GM18907 (cell line): ENCODE data around the gene RNF112.
"Not testable (repeated sequence)": the region's sequence is repeated elsewhere in the genome, so short reads cannot be mapped to it uniquely, and the experiment has no call there.

Experiments
- ATAC-seq: cut with Tn5 transposase; IDR thresholded peaks from one replicate; pipeline ENCODE4 v1.9.1; 2021; ENCODE audit warnings: mild to moderate bottlenecking, moderate library complexity; ENCODE audit not compliant: unreplicated experiment

RNF112 gene

DNA sequence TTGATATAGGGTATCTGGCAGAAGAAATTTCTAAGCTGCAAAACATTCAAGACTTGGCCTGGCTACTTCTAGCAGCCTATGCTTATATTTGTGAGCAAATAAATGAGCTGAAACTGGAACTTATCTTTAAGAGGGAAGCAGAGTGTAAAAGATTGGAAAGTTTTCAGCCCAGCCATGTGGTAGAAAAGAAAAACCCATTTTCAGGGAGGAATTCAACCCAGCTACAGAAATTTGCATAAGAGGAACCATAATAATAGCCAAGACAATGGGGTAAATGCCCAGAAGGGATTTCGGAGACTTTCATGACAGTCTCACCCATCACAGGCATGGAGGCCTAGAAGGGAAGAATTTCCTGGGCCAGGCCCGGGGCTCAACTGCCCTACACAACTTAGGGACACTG lies 31.7 kb downstream of the RNF112 start:
- ATAC-seq, result no peak

DNA sequence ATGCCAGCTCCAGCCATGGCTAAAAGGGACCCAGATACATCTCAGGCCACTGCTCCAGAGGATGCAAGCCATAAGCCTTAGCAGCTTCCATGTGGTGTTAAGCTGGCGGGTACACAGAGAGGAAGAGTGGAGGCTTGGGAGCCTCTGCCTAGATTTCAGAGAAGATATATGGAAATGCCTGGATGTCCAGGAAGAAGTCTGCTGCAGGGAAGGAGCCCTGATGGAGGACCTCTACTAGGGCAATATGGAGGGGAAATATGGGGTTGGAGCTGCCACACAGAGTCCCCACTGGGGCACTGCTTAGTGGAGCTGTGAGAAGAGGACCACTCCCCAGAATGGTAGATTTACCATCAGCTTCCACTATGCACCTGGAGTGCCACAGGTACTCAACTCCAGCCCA lies 32.1 kb downstream of the RNF112 start:
- no peak for ATAC-seq

DNA sequence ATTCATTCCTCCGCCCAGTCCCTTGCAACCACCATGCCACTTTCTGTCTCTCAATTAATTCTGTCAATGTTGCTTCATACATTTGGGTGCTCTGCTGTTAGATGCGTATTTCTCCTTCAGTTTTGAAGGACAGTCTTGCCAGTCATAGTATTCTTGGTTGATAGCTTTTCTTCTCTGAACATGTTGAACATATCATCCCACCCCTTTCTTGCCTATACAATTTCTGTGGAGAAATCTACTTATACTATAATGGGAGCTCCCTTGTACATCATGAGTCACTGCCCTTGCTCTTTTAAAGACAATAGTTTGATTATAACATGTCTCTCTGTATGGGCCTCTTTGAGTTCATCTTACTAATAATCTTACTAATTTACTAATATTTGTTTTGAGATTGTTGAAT lies 34.1 kb downstream of the RNF112 start:
- ATAC-seq, result no peak

DNA sequence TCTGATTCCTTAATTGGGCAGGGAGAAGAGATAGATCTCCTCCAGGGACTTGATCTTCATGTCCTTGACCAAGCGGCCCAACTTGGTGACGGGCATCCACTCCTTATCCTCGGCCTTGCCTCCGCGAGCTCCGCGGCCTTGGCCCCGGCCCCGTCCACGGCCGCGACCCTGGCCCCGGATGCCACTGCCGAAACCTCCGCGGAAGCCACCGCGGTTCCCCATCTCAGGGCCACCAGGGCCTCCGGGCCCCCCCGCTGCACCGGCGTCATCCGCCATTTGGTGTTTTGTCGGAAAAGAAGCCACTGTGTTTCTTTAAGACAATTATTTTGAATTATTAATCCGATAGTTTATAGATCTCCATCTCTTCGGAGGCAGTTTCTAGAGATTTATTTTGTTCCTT lies 35.5 kb downstream of the RNF112 start:
- not testable (repeated sequence) for ATAC-seq

DNA sequence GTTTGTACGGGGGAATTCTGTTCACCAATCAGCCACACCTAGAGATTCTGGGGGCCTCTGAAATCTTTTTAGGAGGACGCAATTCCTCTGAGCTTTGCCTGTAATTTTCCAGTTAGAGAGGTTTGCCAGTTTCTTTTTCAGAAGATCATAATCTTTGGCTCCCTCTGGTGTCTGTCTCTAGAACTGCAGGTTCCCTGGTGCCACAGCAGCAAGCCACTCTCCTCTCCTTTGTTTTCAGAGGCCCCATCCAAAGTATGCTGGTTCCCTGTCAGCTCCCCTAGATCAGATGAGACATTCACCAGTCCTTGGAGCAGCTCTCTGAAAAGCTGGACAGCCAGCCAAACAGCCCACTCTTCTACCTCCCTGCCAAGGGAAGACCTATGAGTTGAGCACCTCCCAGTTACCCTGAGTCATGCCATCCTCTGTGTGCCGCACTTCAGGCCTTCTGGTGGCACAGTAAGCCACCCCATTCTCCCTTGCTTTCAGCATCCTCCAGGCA lies 36.1 kb downstream of the RNF112 start:
- ATAC-seq, result no peak

DNA sequence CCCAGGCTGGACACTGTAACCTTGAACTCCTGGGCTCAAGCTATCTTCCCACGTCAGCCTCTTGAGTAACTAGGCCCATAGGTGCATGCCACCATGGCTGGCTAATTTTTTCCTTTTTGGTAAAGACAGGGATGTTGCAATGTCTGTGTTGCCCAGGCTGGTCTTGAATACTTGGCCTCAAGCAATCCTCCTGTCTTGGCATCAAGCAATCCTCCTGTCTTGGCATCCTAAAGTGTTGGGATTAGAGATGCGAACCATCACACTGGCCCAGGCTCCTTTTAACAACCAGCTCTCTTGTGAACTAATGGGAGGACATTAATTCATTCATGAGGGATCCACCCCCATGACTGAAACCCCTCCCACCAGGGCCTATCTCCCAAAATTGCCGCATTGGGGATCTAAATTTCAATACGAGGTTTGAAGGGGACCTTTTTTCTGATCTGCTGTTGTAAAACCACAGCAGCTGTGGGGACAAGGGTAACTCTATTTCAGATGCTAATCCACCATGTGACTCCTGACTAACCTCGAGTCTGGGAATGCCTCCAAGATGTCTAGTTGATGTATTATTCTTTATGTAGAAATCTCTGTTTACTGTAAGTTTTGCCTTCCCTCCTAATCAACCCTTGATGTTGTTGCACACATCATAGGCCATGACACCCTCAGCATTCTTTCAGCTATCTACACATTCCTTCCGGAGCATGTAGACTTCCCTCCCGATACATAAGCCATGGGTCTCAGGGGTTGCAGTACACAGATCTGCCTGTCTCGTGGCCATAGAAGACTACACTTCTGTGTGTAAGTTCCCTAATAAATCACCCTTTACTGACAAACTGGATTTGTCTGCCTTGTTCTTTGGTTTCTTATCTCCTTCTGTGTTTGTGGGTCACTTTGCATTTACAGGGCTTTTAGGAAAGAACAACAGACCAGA lies 37.6 kb downstream of the RNF112 start:
- ATAC-seq, result no peak

DNA sequence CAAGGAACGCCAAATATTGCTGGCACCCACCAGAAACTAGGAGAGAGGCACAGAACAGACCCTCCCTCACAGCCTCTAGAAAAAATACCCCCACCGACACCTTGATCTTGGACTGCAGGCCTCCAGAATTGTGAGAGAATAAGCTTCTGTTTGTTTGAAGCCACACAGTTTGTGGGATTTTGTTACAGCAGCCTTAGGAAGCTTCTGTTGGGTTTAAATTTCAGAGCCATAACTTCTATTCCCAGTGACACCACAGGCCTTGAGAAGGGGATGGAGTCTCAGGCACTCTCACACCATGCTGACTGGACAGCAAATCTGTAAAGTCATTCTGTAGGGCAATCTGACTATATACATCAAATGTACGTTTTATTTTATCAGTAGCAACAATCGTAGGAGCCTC lies 38.6 kb downstream of the RNF112 start:
- ATAC-seq, result no peak

DNA sequence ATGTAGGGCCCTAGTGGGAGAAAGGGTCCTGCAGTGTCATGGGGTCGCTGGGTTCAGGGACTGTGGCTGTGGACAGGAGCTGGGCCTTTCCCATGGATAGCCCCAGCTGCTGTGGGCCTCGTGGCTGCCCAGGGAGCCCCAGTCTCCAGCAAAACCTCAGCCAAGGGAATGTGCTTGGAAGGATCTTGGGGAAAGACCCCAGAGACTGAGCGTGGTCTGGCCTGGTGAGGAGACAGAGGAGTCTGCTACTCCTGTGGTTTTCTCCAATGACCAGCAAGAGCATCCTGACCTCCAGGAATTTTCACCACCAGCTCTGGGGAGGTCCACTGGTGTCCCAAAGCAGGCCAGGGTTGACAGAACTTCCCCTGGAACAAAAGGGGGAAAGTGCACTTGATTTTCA lies 42.3 kb downstream of the RNF112 start:
- no peak for ATAC-seq

DNA sequence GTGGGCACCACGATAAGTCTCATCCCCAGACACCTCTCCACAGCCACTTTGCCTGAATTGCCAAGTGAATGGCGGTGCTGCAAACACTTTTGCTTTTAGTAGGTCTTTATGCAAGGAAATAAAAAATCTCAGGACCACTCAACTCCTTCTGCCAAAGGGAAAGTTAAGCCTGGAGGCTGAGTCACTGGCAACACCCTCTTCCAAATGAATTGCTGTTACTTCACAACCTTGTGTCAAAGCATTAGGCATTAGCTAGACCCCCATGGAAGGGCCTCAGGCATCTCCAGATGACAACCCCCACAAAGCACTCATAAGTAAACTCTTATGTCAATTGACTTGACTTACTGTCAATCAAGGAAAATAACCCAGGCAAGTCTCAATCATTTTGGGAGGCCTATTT lies 43.0 kb downstream of the RNF112 start:
- ATAC-seq, result no peak

DNA sequence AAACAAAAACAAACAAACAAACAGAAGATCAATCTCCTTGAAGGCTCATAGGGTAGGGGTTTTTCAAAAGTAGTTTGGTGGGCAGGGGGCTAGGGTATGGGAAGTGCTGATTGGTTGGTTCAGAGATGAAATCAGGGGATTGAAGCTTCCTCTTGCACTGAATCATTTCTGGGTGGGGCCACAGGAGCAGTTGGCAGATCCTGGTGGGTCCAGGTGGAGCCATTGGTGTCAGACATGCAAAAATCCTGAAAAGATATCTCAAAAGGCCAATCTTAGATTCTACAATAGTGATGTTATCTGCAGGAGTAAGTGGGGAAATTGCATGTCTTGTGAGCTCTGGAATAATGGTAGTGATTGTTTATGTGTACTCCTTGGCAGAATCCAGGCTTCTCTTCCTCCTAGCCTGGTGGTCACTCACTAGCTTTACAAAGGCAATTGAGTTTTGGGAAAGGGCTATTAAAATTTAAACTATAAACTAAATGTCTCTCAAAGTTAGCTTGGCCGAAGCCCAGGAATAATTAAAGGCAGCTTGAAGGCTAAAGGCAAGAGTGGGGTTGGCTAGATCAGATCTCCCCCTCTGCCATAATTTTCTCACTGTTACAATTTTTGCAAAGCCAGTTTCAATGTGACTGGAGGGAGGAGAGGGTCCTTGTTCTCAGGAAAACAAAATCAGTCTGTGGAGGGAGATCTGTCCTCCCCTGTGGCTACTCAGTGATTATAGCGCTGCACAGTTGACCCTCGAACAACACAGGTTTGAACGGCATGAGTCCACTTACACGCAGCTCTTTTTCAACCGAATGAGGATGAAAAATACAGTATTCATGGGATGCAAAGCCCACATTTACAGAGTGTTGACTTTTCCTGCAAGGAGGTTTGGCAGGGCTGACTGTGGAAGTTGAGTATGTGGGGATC lies 45.2 kb downstream of the RNF112 start:
- no peak for ATAC-seq

DNA sequence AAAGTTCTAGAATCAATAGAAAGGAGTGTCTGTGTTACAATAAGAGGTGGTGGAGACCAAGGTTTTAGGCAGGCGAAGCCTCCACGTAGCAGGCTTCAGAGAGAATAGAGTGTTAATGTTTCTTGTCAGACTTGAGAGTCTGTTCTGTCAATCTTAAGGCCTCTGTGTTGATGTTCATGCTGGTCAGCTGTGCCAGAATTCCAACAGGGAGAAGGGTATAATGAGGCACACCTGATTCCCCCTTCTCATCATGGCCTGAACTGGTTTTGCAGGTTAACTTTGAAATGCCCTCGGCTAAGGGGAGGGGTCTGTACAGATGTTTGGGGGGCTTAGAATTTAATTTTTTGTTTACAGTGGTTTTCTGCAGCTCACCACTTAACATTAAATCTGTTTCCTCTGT lies 46.0 kb downstream of the RNF112 start:
- no peak for ATAC-seq

DNA sequence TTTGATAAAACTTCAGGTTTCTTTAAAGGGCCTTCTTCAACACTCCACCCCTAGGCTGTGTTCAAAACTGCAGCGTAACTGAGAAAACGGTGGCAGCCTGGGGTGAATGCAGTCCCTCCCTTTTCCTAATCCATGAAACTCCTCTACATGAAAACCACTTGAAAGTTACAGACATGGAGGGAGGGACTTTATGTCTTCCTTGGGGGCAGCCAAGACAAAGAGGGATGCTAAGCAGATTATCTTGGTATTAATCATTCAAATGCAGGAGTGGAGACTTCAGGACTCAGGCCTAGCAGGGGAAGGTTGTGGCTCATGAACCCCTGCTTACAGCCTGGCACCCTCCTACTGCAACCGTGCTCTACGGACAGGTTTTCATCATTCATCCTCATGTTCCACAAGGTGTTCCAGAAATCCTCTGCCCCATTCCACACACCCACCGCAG lies 46.8 kb downstream of the RNF112 start:
- ATAC-seq, result no peak

DNA sequence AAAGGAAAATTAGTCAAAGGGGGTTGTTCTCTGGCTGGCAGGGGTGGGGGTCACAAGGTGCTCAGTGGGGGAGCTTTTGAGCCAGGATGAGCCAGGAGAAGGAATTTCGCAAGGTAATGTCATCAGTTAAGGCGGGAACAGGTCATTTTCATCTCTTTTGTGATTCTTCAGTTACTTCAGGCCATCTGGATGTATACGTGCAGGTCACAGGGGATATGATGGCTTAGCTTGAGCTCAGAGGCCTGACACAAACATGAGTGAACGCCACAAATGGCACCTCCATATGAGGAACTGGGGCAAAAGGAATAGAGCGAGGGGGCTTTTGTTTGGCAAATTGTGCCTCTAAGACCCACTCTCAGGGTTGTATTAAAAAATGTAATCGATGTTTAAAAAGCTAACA lies 47.4 kb downstream of the RNF112 start:
- not testable (repeated sequence) for ATAC-seq

DNA sequence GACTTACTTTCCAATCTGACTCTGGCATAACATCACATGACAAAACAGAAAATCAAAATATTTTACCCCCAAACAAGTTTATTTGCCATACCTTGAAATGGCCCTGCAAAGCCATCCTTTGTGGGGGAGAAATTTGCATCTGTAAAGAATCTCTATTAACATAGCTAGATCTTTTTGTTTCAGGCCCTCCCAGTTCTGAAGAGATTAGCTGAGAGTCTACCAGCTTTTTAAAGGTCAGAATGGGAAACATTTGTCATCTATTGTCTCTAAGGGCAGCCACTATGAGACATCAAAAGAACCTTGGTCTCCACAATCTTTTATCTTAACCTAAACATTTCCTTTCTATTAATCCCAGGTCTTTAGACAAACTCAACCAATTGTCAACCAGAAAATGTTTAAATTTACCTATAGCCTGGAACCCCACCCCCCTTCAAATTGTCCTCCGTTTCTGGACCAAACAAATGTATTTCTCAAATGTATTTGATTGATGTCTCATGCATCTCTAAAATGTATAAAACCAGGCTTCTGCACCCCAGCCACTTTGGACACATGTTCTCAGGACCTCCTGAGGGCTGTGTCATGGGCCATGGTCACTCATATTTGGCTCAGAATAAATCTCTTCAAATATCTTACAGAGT lies 48.1 kb downstream of the RNF112 start:
- ATAC-seq, result not testable (repeated sequence)

DNA sequence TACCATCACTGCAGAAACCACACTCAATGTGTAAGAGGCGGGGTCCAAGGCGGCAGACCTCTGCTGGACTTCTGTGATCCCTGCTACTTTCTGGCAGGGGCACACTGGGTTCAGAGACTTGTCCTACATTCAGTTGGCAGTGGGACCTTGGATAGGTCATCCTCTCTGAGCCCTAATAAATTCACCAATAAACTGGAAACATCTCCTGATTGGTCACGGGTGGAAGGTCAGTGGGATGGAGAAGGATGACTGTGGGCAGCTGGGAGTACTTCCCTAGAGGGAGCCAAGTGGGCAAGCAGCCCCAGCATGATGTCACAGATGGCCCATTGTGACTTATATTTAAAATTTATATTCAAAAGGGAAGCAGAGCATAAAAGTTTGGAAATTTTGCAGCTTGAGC lies 49.7 kb downstream of the RNF112 start:
- ATAC-seq, result no peak

DNA sequence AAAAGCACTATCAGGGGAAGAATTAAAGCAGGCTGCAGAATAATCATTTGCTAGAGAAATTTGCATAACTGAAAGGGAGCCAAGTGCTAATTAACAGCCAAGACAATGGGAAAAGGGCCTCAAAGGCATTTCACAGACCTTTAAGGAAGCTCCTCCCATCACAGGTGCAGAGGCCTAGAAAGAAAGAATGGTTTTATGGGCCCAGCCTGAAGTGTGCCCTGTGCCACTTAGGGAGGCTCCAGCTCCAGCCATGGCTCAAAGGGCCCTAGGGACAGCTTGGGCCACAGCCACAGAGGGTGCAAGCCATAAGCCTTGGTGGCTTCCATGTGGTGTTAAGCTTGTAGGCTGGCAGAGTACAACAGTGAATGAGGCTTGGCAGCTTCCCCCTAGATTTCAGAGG lies 50.1 kb downstream of the RNF112 start:
- ATAC-seq, result no peak

DNA sequence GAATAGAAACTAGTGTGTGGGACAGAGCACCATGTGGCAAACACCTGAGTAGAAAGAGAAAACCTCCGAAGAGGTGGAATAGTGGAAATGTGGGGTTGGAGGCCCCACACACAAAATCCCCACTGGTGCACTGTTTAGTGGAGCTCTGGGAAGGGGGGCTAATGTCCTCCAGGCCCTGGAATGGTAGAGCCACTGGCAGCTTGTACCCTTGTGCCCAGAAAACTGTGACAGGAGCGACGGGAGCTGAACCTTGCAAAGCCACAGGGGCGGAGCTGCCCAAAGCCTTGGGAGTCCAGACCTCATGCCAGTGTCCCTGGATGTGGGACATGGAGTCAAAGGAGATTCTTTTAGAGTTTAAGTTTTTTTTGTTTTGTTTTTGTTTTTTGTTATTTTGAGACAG lies 50.6 kb downstream of the RNF112 start:
- ATAC-seq, result no peak

DNA sequence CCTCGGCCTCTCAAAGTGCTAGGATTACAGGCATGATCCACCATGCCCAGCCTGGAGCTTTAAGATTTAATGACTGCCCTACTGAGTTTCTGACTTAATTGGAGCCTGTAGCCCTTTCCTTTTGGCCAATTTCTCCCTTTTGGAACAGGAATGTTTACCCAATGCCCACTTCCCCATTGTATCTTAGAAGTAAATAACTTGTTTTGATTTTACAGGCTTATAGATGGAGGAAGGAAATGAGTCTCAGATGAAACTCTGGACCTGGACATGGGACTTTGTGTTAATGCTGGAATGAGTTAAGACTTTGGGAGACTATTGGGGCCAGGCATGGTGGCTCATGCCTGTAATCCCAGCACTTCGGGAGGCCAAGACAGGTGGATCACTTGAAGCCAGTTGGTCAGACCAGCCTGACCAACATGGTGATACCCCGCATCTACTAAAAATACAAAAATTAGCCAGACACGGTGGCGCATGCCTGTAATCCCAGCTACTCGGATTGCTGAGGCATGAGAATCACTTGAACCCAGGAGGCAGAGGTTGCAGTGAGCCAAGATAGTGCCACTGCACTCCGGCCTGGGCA lies 51.5 kb downstream of the RNF112 start:
- ATAC-seq, result not testable (repeated sequence)

DNA sequence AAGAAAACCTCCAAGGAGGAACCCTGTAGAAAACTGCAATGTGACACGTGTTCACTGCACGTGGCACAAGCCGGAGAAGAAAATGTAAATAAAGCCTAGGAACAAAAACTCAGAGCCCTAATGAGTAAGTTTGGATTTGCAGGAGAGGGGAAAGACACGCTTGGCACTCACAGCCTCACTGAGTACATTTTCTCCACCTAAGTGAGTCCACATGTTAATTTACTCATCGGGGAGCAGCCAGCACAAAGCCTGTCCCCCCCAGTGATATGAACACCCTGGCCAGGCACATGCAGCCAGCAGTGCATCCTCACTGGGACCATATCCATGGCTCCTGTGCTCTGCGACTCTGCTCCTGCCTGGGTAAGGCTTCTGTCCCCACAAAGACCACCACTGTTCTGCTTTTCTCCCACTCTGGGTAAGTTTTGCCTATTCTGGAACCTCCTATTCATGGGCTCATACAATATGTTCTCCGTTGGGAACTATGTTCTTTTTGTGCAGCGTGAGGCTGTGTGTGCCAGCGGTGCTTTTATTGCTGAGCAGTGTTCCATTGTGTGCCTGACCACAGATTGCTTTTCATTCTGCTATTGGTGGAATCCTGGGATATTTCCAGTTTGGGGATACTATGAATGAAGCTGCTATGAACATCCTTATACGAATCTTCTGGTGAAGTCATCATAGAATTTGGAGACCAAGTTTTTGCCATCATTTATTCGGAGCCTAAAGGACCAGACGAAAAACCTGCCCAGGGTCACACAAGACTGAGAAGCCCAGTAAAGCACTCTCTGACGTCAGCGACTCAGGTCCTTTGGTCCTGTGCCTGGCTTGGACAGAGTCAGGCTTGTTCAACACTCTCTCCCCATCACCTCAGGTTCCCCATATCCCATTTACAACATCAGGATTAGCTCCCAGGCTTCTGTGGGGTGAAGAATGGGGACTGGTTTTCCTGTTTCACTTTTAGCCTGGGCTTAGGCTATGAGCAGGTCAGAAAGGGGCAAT lies 53.3 kb downstream of the RNF112 start:
- no peak for ATAC-seq
